Glutamatergic neuron (in vitro differentiated cells): ENCODE data around the gene KCNIP1. TPM values are rescaled to one million over a fixed set of nuclear protein-coding genes. Genes with fewer than 3 reads are reported as not detected.

Source experiments
- DNase-seq: peaks from one replicate; pipeline ENCODE4 v3.0.0; 2022
- H3K27ac Mint-ChIP-seq: one replicate; pipeline ENCODE4 v1.8.0; 2020; ENCODE audit warnings: mild to moderate bottlenecking, mixed read lengths, inconsistent platforms; ENCODE audit not compliant: unreplicated experiment
- H3K27me3 Mint-ChIP-seq: one replicate; pipeline ENCODE4 v1.8.0; 2020; ENCODE audit warnings: mild to moderate bottlenecking, moderate library complexity, mixed read lengths, inconsistent platforms; ENCODE audit not compliant: unreplicated experiment
- H3K36me3 Mint-ChIP-seq: one replicate; pipeline ENCODE4 v1.8.0; 2020; ENCODE audit warnings: mild to moderate bottlenecking, mixed read lengths, inconsistent platforms; ENCODE audit not compliant: unreplicated experiment
- H3K4me1 Mint-ChIP-seq: one replicate; pipeline ENCODE4 v1.8.0; 2020; ENCODE audit warnings: mild to moderate bottlenecking, low read depth, mixed read lengths, inconsistent platforms; ENCODE audit not compliant: unreplicated experiment
- H3K4me3 Mint-ChIP-seq: one replicate; pipeline ENCODE4 v1.8.0; 2020; ENCODE audit warnings: mild to moderate bottlenecking, mixed read lengths, inconsistent platforms; ENCODE audit not compliant: unreplicated experiment
- H3K9me3 Mint-ChIP-seq: one replicate; pipeline ENCODE4 v1.8.0; 2020; ENCODE audit warnings: mild to moderate bottlenecking, moderate library complexity, mixed read lengths, inconsistent platforms; ENCODE audit not compliant: unreplicated experiment
- CTCF ChIP-seq: fragments of 200-600 bp; sonication (generic); IDR thresholded peaks from one replicate; pipeline ENCODE4 v1.5.0; 2021; ENCODE audit not compliant: partially characterized antibody, unreplicated experiment
- total RNA-seq: library from RNA; stranded (reverse); fragmentation: NEBNext Ultra II Directional; extraction: Animal tissue kit (Norgen Biotek cat#: 25700); gene quantifications from one replicate; pipeline ENCODE4 v1.2.1, GENCODE V29; 2021; ENCODE audit not compliant: unreplicated experiment

KCNIP1 gene
- total RNA-seq, 1 donor from 2014 or later, result 0.47 TPM

- Mint-ChIP-seq H3K27ac (no peak overlapping the region), H3K36me3 (no peaks in the 10 kb centered on the region), H3K4me1 (peaks cover 45% of the 10 kb centered on the region), H3K4me3 (peak overlapping the region; percentile 57), H3K27me3 (peaks cover 20% of the 10 kb centered on the region), H3K9me3 (peaks cover 24% of the 10 kb centered on the region)
- DNase-seq, result no peak
- no peak for TF ChIP-seq CTCF
Observed at GRCh38 chr5:170627271-170627670, 123.5 kb downstream of the KCNIP1 start.

GRCh38 chr5:170628028-170628427, 124.2 kb downstream of the KCNIP1 start:
- peak overlapping the region; percentile 38 for H3K4me3 Mint-ChIP-seq
- no peak for DNase-seq
- peaks cover 24% of the 10 kb centered on the region for H3K9me3 Mint-ChIP-seq
- peaks cover 20% of the 10 kb centered on the region for H3K27me3 Mint-ChIP-seq
- H3K27ac Mint-ChIP-seq, result peak overlapping the region; percentile 43
- H3K36me3 Mint-ChIP-seq, result no peaks in the 10 kb centered on the region
- TF ChIP-seq CTCF, result no peak
- peaks cover 45% of the 10 kb centered on the region for H3K4me1 Mint-ChIP-seq

- DNase-seq, result no peak
- Mint-ChIP-seq H3K27ac (peak overlapping the region; percentile 87), H3K4me1 (peaks cover 52% of the 10 kb centered on the region), H3K36me3 (no peaks in the 10 kb centered on the region), H3K4me3 (peak overlapping the region; percentile 81), H3K9me3 (peaks cover 28% of the 10 kb centered on the region), H3K27me3 (peaks cover 23% of the 10 kb centered on the region)
- TF ChIP-seq CTCF, result no peak
Observed at GRCh38 chr5:170628691-170629565, 125.1 kb downstream of the KCNIP1 start.

- H3K27me3 Mint-ChIP-seq, result peaks cover 23% of the 10 kb centered on the region
- H3K36me3 Mint-ChIP-seq, result no peaks in the 10 kb centered on the region
- DNase-seq, result no peak
- H3K27ac Mint-ChIP-seq, result peak overlapping the region; percentile 33
- peak overlapping the region; percentile 23 for H3K4me3 Mint-ChIP-seq
- peaks cover 26% of the 10 kb centered on the region for H3K9me3 Mint-ChIP-seq
- H3K4me1 Mint-ChIP-seq, result peaks cover 54% of the 10 kb centered on the region
- TF ChIP-seq CTCF, result no peak
Observed at GRCh38 chr5:170629566-170630175, 125.9 kb downstream of the KCNIP1 start.

GRCh38 chr5:170630226-170630625, 126.4 kb downstream of the KCNIP1 start:
- peak overlapping the region; percentile 22 for H3K4me3 Mint-ChIP-seq
- H3K27ac Mint-ChIP-seq, result peak overlapping the region; percentile 5
- H3K9me3 Mint-ChIP-seq, result peaks cover 26% of the 10 kb centered on the region
- H3K4me1 Mint-ChIP-seq, result peaks cover 50% of the 10 kb centered on the region
- DNase-seq, result no peak
- H3K36me3 Mint-ChIP-seq, result no peaks in the 10 kb centered on the region
- TF ChIP-seq CTCF, result no peak
- H3K27me3 Mint-ChIP-seq, result peaks cover 23% of the 10 kb centered on the region
